Esophagus (tissue), 2 donors: ENCODE results near the gene COMMD7. TPM values are rescaled to one million over a fixed set of nuclear protein-coding genes. Genes with fewer than 3 reads are reported as not detected.
A peak's percentile ranks its signal among the peaks of the same experiment; 100 is the strongest.

ENCODE experiments used
- H3K27ac ChIP-seq, 2 donors: one replicate each; pipeline ENCODE4 v1.5.1; 2013; ENCODE audit warnings: low read depth in 2 of 2, mild to moderate bottlenecking in 2 of 2, inconsistent platforms in 1 of 2, low read length in 1 of 2, moderate library complexity in 1 of 2
- H3K27me3 ChIP-seq, 2 donors: one replicate each; pipeline ENCODE4 v1.6.1; 2013; ENCODE audit warnings: low read length in 2 of 2, control low read depth in 1 of 2, mild to moderate bottlenecking in 1 of 2; ENCODE audit not compliant: insufficient read depth in 2 of 2, control insufficient read depth in 1 of 2
- H3K36me3 ChIP-seq, 2 donors: one replicate each; pipeline ENCODE4 v1.6.1; 2013; ENCODE audit warnings: low read length in 1 of 2; ENCODE audit not compliant: control insufficient read depth in 2 of 2, insufficient read depth in 2 of 2
- H3K4me1 ChIP-seq, 2 donors: one replicate each; pipeline ENCODE4 v1.6.1; 2013; ENCODE audit warnings: low read length in 1 of 2; ENCODE audit not compliant: control insufficient read depth in 2 of 2, insufficient read depth in 2 of 2
- H3K4me3 ChIP-seq, 2 donors: one replicate each; pipeline ENCODE4 v1.5.1; 2013; ENCODE audit warnings: low read length in 2 of 2, mild to moderate bottlenecking in 2 of 2, low read depth in 1 of 2, moderate library complexity in 1 of 2
- H3K9me3 ChIP-seq, 2 donors: one replicate each; pipeline ENCODE4 v1.6.1; 2013; ENCODE audit warnings: mild to moderate bottlenecking in 2 of 2, low read depth in 1 of 2, low read length in 1 of 2, moderate library complexity in 1 of 2; ENCODE audit not compliant: control insufficient read depth in 2 of 2, insufficient read depth in 1 of 2
- WGBS, 2 donors: extraction: QIAGEN DNeasy Blood & Tissue Kit; methylation state at CpG; one replicate each; pipeline ENCODE4 v1.1.7; 2013; 5-methylcytosine and 5-hydroxymethylcytosine counted together
- polyA plus RNA-seq, 2 donors: library from polyadenylated mRNA; stranded (reverse); fragments of 200-250 nt; gene quantifications; one replicate each; pipeline ENCODE4 v1.2.3, GENCODE V29; 2013
- donor health status: healthy with polysubstance abuse.
- donor health status: Bipolar disorder and iron deficiency.

The COMMD7 gene
- polyA plus RNA-seq, 2 donors: 13.0 to 20.9 TPM

GRCh38 chr20:32681175-32682084, 61.8 kb downstream of the COMMD7 start:
- H3K27ac ChIP-seq: peak overlapping the region in 1 of 2 donors; percentile 33
- 40 to 43% methylated on average over 20 of the region's 20 CpGs for WGBS, 2 donors
- H3K9me3 ChIP-seq: no peaks in the 10 kb centered on the region
- H3K4me1 ChIP-seq: peaks cover 3 to 4% of the 10 kb centered on the region in 2 donors
- no peaks in the 10 kb centered on the region for H3K27me3 ChIP-seq
- no peaks in the 10 kb centered on the region for H3K36me3 ChIP-seq
- no peak overlapping the region for H3K4me3 ChIP-seq

DNA sequence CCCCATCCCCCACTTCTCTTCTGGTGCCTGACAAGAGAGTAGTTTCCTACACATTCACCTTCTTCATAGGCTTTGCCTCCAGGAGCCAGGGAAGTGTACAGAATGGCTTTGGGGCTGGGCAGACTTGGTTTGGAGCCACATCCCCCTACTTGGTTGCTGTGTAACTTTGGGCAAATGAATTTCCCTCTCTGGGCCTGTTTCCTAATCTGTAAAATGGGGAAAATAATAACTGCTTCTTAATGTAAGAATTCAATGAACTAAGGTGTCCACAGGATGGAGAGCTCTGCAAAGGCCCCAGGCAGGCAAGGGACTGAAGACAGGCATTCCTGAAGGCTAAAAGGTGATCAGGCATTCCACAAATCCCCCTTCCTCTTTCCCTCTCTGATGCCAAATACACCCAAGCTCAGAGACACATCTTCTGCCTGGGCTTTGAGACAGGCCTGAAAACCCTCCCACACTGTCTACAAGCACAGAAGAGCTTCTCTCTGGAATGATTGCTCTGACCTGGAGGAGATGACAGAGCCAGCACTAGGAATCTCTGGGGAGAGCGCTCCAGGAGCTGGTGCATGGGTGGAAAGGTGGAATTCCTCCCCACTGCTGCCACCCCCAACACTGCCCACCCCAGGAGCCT, 62.6 kb downstream of the COMMD7 start:
- no peak overlapping the region for H3K27ac ChIP-seq

DNA sequence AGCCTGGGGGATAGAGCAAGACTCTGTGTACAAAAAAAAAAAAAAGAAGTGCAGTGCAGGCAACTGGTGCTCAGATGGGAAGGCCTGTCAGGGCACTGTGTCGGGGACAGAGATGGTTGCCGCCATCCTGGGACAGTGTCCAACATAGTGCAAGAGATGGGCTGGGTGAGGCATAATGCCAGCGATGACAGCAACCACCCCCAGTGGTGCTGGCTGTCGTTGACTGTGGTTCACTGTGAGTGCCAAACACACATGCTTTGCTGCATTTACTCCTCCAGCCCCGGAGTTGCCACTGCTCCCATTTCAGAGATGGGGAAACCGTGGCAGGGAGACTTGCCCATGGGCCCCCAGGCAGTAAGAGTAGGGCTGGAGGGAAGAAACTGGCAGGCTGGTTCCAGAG, 64.3 kb downstream of the COMMD7 start:
- Histone ChIP-seq H3K27me3 (no peaks in the 10 kb centered on the region), H3K4me3 (no peak overlapping the region), H3K27ac (no peak overlapping the region), H3K36me3 (no peaks in the 10 kb centered on the region), H3K4me1 (peaks cover 3 to 4% of the 10 kb centered on the region in 2 donors), H3K9me3 (no peaks in the 10 kb centered on the region)
- WGBS, 2 donors: 31 to 51% methylated on average over 6 of the region's 6 CpGs

More for the DNA sequence above, 62.6 kb downstream of the COMMD7 start:
- H3K4me1 ChIP-seq: peaks cover 3 to 4% of the 10 kb centered on the region in 2 donors
- H3K4me3 ChIP-seq: no peak overlapping the region
- WGBS, 2 donors: 80 to 93% methylated on average over 1 of the region's 1 CpG
- H3K9me3 ChIP-seq: no peaks in the 10 kb centered on the region
- H3K36me3 ChIP-seq: no peaks in the 10 kb centered on the region
- H3K27me3 ChIP-seq: no peaks in the 10 kb centered on the region

DNA sequence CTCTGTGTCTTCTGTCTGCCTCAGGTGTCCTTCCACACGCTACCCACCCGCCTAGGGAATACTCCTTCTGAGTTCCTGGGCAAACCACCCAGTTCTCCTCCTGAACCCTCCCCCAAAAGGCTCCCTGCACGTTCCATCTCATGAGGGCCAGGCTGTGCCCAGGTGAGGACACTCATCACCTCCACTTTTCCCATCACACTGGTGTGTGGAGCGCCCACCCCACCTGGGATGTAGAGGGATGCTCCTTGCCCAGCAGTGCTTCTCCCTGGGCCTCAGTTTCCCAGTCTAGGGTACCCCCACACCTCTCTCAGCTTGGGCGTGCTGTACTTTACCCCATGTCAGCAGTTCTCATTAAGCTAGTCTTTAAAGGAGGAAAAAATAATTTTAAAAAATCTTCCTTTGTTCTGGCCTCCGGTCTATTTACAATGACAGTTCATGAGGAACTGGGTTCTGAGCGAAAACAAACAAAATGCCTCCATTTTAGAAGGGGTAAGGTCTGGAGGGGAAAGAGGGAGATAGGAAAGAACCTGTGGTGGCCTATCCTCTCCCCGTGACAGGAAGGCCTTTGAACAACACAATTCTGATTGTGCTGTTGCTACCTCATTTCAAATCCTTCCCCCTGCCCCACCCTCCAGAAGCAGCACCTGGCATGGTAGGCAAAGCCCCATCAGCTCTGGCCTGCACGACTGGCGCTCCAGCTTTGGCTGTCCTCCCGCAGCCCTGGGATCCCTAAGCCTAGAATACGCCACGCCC, 67.9 kb downstream of the COMMD7 start:
- 71 to 72% methylated on average over 13 of the region's 13 CpGs for WGBS, 2 donors
- no peaks in the 10 kb centered on the region for H3K9me3 ChIP-seq
- peaks cover 0 to 4% of the 10 kb centered on the region in 2 donors for H3K4me1 ChIP-seq
- no peak overlapping the region for H3K27ac ChIP-seq
- H3K27me3 ChIP-seq: no peaks in the 10 kb centered on the region
- no peaks in the 10 kb centered on the region for H3K36me3 ChIP-seq
- no peak overlapping the region for H3K4me3 ChIP-seq

DNA sequence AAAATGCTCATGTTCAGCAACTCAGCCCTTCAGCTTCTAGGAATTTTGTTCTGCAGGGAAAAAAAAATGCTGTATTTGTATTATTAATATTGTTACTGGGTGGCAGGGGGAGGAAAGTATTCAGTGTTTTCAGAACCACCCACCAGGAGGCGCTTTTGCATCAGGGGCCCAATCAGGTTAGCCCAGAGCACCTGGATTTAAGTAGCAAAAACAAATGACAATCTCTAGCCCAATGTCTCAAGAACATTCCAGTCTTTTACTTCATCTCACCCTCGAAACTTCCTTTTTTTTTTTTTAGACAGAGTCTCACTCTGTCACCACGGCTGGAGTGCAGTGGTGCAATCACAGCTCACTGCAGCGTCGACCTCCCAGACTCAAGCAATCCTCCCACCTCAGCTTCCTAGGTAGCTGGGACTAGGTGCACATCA, 68.9 kb downstream of the COMMD7 start:
- Histone ChIP-seq H3K36me3 (no peaks in the 10 kb centered on the region), H3K27ac (no peak overlapping the region), H3K4me1 (peaks cover 0 to 4% of the 10 kb centered on the region in 2 donors), H3K27me3 (no peaks in the 10 kb centered on the region), H3K4me3 (no peak overlapping the region), H3K9me3 (no peaks in the 10 kb centered on the region)
- WGBS, 2 donors: 53 to 54% methylated on average over 5 of the region's 5 CpGs

DNA sequence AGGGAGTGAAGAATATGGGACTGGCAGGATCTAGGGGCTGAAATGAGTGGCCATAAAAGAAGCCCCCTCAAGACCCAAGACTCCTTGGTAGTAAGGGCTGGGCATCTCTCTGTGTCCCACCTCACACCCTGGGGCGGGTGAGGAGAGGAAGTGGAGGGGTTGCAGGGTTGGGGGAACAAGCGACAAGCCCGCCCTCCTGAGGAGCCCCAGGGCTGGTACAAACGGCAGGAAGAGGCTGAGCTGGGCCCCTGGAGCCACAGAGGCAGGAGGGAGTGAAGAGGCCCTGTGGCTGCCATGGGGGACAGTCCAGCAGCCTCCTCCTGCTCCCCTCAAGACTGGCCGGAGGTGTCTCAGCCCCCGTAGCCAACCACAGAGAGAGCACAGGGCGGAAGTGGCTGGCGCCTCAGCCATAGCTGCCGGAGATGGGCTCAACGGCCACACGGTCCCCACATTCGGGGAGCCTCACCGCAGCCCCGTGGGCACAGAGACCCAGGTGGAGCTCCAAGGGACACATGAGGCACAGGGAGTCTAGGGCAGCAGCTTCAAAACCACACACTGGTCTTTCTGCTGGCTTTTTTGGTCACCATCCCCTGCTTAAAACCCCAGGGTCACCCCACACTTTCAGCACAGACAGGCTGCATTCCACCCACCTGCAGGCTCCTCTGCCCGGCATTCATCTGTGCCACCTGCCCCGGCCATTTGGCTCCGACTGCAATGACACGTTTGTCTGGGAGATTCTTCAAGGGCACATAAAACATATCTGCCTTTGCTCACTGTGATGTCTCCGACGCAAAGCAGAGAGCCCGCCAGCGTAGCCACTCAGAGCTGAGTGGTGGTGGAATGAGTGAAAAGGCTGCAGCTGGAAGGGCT, 70.0 kb downstream of the COMMD7 start:
- Histone ChIP-seq H3K27me3 (no peaks in the 10 kb centered on the region), H3K36me3 (no peaks in the 10 kb centered on the region), H3K27ac (no peak overlapping the region), H3K9me3 (no peaks in the 10 kb centered on the region), H3K4me3 (no peak overlapping the region), H3K4me1 (no peaks in the 10 kb centered on the region)
- WGBS, 2 donors: 72 to 74% methylated on average over 21 to 22 of the region's 22 CpGs

- H3K4me1 ChIP-seq: no peaks in the 10 kb centered on the region
- no peak overlapping the region for H3K27ac ChIP-seq
- H3K4me3 ChIP-seq: no peak overlapping the region
- H3K27me3 ChIP-seq: no peaks in the 10 kb centered on the region
- H3K36me3 ChIP-seq: no peaks in the 10 kb centered on the region
- WGBS, 2 donors: 71 to 75% methylated on average over 3 of the region's 3 CpGs
- no peaks in the 10 kb centered on the region for H3K9me3 ChIP-seq
These were observed 70.8 kb downstream of the COMMD7 start for GRCh38 chr20:32672394-32672981.

DNA sequence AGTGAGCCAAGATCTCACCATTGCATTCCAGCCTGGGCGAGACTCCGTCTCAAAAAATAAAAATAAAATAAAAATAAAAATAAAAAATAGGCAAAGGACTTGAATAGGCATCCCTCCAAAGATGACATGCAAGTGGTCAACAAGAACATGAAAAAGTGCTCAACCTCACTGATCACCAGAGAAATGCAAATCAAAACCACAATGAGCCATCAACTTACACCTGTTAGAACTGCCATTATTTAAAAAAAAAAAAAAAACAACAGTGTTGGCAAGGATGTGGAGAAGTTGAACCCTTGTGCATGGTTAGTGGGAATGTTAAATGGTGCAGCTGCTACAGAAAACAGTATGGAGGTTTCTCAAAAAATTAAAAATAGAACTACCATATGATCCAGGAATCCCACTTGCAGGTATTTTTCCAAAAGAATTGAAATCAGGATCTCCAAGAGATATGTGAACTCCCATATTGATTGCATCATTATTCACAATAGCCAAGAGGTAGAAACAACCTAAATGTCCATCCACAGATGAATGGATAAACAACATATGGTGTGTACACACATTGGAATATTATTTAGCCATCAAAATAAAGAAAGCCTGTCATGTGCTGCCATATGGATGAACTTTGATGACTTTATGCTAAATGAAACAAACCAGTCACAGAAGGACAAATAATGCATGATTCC, 72.4 kb downstream of the COMMD7 start:
- Histone ChIP-seq H3K9me3 (no peaks in the 10 kb centered on the region), H3K27me3 (no peaks in the 10 kb centered on the region), H3K4me3 (no peak overlapping the region), H3K36me3 (no peaks in the 10 kb centered on the region), H3K27ac (no peak overlapping the region), H3K4me1 (no peaks in the 10 kb centered on the region)
- WGBS, 2 donors: 91 to 97% methylated on average over 2 of the region's 2 CpGs
